Stimulated activated CD8-positive, alpha-beta memory T cell treated with anti-CD3 and anti-CD28 coated beads, Interleukin-7, amount 100 ng/mL, for 48 hours (primary cell): Measurements from ENCODE around the gene TP53TG5.

Experiments
- DNase-seq, 2 donors: peaks; one replicate each; pipeline ENCODE4 v3.0.0-alpha.2; 2020; ENCODE audit warnings: low read depth in 1 of 2; ENCODE audit errors: extremely low read depth in 1 of 2

Gene TP53TG5

GRCh38 chr20:45336530-45337366 lies 41.4 kb downstream of the TP53TG5 start:
- DNase-seq, result no peak

GRCh38 chr20:45330476-45330875 lies 47.6 kb downstream of the TP53TG5 start:
- DNase-seq, result no peak

GRCh38 chr20:45329497-45330319 lies 48.4 kb downstream of the TP53TG5 start:
- DNase-seq, result no peak

GRCh38 chr20:45328451-45328850 lies 49.7 kb downstream of the TP53TG5 start:
- DNase-seq, result no peak

- no peak for DNase-seq
Observed at GRCh38 chr20:45325371-45325770, 52.8 kb downstream of the TP53TG5 start.

- DNase-seq, result no peak
Observed at GRCh38 chr20:45323731-45324130, 54.4 kb downstream of the TP53TG5 start.

- no peak for DNase-seq
Observed at GRCh38 chr20:45322952-45323383, 55.2 kb downstream of the TP53TG5 start.
